Cardiac muscle cell (in vitro differentiated cells and primary cell): ENCODE measurements around the gene ZRANB3. TPM values are rescaled to one million over a fixed set of nuclear protein-coding genes. Genes with fewer than 3 reads are reported as not detected.

ENCODE experiments used
- DNase-seq, 2 donors: peaks; one replicate each; pipeline versions ENCODE4 v3.0.0 to v3.0.0-alpha.2; 2010 to 2017; ENCODE audit warnings: low read depth in 1 of 2, low spot score in 1 of 2
- H3K27ac ChIP-seq: fragments of 200-600 bp; sonication (generic); 2 replicates; pipeline ENCODE4 v1.5.1; 2016
- H3K27me3 ChIP-seq: fragments of 200-600 bp; sonication (generic); 2 replicates; pipeline ENCODE4 v1.6.0; 2016; ENCODE audit warnings: control low read depth
- H3K36me3 ChIP-seq: fragments of 200-600 bp; sonication (generic); 2 replicates; pipeline ENCODE4 v1.5.1; 2016; ENCODE audit warnings: control low read depth
- H3K4me1 ChIP-seq: fragments of 200-600 bp; sonication (generic); 2 replicates; pipeline ENCODE4 v1.8.1; 2017; ENCODE audit warnings: low read depth, mild to moderate bottlenecking, mixed run types
- H3K4me3 ChIP-seq: fragments of 200-600 bp; sonication (generic); 2 replicates; pipeline ENCODE4 v1.5.1; 2016; ENCODE audit warnings: mild to moderate bottlenecking
- H3K9me3 ChIP-seq: fragments of 200-600 bp; sonication (generic); 2 replicates; pipeline ENCODE4 v1.5.1; 2017; ENCODE audit warnings: low read depth, mild to moderate bottlenecking, control low read depth
- polyA plus RNA-seq: library from polyadenylated mRNA; unstranded; fragments of >200 nt; fragmentation: Nextera tagmentation; extraction: Ambion mirVana; gene quantifications from 2 replicates; pipeline ENCODE4 v1.2.1, GENCODE V29; 2016
- total RNA-seq: library from RNA; depleted of rRNA; stranded (reverse); fragments of >200 nt; gene quantifications from 2 replicates; pipeline ENCODE4 v1.2.3, GENCODE V29; 2016
- TF ChIP-seq, protein P1 (sequence below): IDR thresholded peaks from 2 replicates; pipeline ENCODE4 v1.5.1; 2012; ENCODE audit warnings: low read depth, mild to moderate bottlenecking, low read length

The ZRANB3 gene
- total and polyA plus RNA-seq, 2 experiments from 2014 or later = 3.9 to 8.8 TPM

DNA sequence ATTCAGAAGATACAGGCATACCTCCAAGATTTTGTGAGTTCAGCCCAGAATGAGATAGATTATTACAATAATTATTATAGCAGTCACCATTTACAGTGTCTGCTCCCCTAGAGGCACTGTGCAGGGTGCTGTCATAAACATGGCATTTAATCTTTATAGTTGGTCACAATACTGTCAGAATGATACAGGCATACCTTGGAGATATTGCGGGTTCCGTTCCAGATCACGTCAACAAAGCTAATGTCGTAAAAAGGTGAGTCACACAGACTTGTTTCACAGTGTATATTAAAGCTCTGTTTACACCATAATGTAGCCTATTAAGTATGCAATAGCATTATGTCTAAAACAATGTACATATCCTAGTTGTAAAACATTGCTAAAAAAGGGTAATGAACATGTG, 45.6 kb downstream of the ZRANB3 start:
- TF ChIP-seq, protein P1, sequence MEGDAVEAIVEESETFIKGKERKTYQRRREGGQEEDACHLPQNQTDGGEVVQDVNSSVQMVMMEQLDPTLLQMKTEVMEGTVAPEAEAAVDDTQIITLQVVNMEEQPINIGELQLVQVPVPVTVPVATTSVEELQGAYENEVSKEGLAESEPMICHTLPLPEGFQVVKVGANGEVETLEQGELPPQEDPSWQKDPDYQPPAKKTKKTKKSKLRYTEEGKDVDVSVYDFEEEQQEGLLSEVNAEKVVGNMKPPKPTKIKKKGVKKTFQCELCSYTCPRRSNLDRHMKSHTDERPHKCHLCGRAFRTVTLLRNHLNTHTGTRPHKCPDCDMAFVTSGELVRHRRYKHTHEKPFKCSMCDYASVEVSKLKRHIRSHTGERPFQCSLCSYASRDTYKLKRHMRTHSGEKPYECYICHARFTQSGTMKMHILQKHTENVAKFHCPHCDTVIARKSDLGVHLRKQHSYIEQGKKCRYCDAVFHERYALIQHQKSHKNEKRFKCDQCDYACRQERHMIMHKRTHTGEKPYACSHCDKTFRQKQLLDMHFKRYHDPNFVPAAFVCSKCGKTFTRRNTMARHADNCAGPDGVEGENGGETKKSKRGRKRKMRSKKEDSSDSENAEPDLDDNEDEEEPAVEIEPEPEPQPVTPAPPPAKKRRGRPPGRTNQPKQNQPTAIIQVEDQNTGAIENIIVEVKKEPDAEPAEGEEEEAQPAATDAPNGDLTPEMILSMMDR = no peak

DNA sequence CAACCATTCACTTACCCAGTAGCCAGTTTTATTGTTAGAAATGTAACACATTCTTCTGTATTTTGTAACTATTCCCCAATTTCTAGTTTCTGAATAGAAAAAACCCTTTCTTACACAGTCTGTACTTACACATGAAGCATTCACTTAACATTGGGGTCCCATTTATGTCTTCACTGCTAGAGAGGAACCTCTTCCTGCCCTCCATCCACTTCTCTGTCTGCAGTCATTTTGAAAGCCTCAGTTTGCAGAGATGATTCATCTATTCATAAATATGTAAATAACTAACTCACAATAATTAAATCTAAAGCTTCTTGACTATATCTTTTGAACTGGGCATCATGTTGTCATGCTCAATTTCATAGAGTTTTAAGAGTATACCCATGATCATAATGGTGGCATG, 55.9 kb downstream of the ZRANB3 start:
- H3K27me3 ChIP-seq = no peaks in the 10 kb centered on the region
- DNase-seq = no peak
- no peaks in the 10 kb centered on the region for H3K36me3 ChIP-seq
- H3K9me3 ChIP-seq = no peaks in the 10 kb centered on the region
- TF ChIP-seq, protein P1 = no peak
- no peaks in the 10 kb centered on the region for H3K4me1 ChIP-seq
- H3K4me3 ChIP-seq = no peak overlapping the region
- no peak overlapping the region for H3K27ac ChIP-seq

More for the DNA sequence above, 45.6 kb downstream of the ZRANB3 start:
- no peak for DNase-seq
- Histone ChIP-seq H3K4me1 (no peaks in the 10 kb centered on the region), H3K4me3 (no peak overlapping the region), H3K9me3 (peaks cover 2% of the 10 kb centered on the region), H3K27ac (no peak overlapping the region), H3K36me3 (no peaks in the 10 kb centered on the region), H3K27me3 (no peaks in the 10 kb centered on the region)

DNA sequence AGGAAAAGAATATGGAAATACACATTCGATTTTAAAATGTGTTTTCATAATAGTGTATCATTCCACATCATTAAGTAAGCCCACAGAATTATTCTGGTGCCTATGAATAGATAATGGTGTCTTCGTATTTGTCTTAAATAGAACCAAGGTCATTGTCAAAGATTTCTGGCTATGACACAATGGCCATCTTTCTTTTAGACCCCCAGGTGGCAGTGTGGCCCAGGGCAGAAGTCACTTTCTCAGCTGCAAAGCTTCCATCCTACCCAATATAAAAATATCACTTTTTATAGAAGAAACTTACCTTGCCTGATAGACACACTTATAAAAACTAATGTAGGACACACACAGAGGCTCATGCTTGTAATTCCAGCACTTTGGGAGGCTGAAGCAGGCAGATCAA, 57.5 kb downstream of the ZRANB3 start:
- Histone ChIP-seq H3K4me1 (no peaks in the 10 kb centered on the region), H3K27me3 (no peaks in the 10 kb centered on the region), H3K9me3 (no peaks in the 10 kb centered on the region), H3K4me3 (no peak overlapping the region), H3K36me3 (no peaks in the 10 kb centered on the region), H3K27ac (no peak overlapping the region)
- peak; percentile 32 to 49 for DNase-seq
- TF ChIP-seq, protein P1 = peak; percentile 50

DNA sequence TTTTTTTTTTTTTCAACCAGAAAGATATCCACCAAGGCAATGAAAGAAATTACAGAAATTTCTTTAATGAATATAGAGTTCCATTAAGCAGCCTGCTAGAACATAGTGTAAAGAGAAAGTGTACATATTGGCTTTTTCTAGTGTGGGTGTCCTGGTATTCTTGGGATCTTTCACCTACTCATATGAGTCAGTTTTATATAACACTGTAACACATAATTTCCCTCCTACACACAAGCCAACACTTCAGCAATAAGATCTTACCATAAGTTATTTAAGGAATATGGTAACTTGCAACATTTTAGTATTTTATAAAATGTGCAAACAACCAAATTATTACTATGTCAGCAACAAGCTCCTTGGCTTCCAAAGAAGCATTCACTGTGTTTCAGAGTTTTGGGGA, 59.9 kb downstream of the ZRANB3 start:
- no peaks in the 10 kb centered on the region for H3K36me3 ChIP-seq
- no peaks in the 10 kb centered on the region for H3K27me3 ChIP-seq
- DNase-seq = peak in 1 of 2 donors; percentile 3
- TF ChIP-seq, protein P1 = no peak
- no peak overlapping the region for H3K4me3 ChIP-seq
- H3K27ac ChIP-seq = no peak overlapping the region
- H3K9me3 ChIP-seq = no peaks in the 10 kb centered on the region
- no peaks in the 10 kb centered on the region for H3K4me1 ChIP-seq

DNA sequence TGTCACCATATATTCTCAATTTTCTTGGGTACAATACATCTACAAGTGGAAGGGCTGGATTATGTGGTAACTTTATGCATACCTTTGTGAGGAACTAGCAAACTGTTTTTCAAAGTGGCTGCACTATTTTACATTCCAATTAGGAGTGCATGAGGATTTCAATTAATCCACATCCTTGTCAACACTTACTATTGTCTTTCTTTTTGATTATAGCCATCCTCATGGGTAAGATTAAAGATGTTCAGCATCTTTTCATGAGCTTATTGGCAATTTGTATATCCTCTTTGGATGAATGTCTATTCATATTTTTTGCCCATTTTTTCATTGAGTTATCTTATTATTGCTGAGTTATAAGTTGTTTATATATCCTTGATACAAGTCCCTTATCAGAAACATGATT, 73.7 kb downstream of the ZRANB3 start:
- H3K4me1 ChIP-seq = peaks cover 3% of the 10 kb centered on the region
- no peak overlapping the region for H3K27ac ChIP-seq
- TF ChIP-seq, protein P1 = no peak
- no peaks in the 10 kb centered on the region for H3K9me3 ChIP-seq
- DNase-seq = no peak
- H3K36me3 ChIP-seq = no peaks in the 10 kb centered on the region
- H3K27me3 ChIP-seq = no peaks in the 10 kb centered on the region
- no peak overlapping the region for H3K4me3 ChIP-seq

DNA sequence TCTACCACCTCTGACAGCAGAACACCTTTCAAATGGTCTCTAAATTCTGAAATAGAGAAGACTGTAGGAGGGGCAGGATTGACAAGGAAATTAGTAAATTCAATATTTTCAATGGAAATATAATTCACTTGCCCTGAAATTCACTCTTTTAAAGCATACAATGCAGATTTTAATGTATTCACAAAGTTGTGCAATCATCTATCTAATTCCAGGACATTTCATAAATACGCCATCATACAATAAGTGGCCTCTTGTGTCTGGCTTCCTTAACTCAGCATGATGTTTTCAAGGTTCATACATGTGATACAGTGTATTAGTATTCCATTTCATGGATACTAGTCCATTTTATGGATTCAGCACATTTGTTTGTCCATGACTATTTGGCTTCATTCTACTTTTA, 74.2 kb downstream of the ZRANB3 start:
- DNase-seq = no peak
- no peaks in the 10 kb centered on the region for H3K9me3 ChIP-seq
- H3K27ac ChIP-seq = no peak overlapping the region
- H3K27me3 ChIP-seq = no peaks in the 10 kb centered on the region
- TF ChIP-seq, protein P1 = no peak
- H3K36me3 ChIP-seq = no peaks in the 10 kb centered on the region
- no peak overlapping the region for H3K4me3 ChIP-seq
- no peaks in the 10 kb centered on the region for H3K4me1 ChIP-seq
